ENCODE results near the gene UGT1A8.

GRCh38 chr2:233718552-233718951 lies 101.1 kb downstream of the UGT1A8 start, which contains the start of gene UGT1A4:
- no peak for TF ChIP-seq EZH2 (IDR thresholded peaks at IDR 0.05; ENCODE audit: borderline replicate concordance, low read depth, low read length, severe bottlenecking)
- TF ChIP-seq POLR2AphosphoS5 (IDR thresholded peaks at IDR 0.05; ENCODE audit: insufficient read depth, low read depth, low read length), result no peak
- no peak for TF ChIP-seq CTCF (IDR thresholded peaks at IDR 0.05; ENCODE audit: extremely low read depth in 1 of 2, insufficient read depth in 1 of 2, low read depth in 1 of 2, low read length in 2 of 2)

Data from endothelial cell of umbilical vein (primary cell).